SK-N-SH treated with all-trans-retinoic acid at 6 μM for 48 hours (cell line): ENCODE results near the gene CCNY.

ENCODE experiments used
- ARNTL ChIP-seq: fragments of 450-650 bp; formaldehyde crosslinking; IDR thresholded peaks from 2 replicates; pipeline ENCODE4 v1.5.0; 2020; ENCODE audit warnings: low read depth, mild to moderate bottlenecking, moderate library complexity, borderline replicate concordance
- GLIS3 ChIP-seq: fragments of 250-450 bp; sonication (Bioruptor Pico); IDR thresholded peaks from 2 replicates; pipeline ENCODE4 v1.5.0; 2020; ENCODE audit warnings: mild to moderate bottlenecking, moderate library complexity
- PPARA ChIP-seq: fragments of 250-450 bp; sonication (Bioruptor Pico); IDR thresholded peaks from 2 replicates; pipeline ENCODE4 v1.5.0; 2020; ENCODE audit warnings: mild to moderate bottlenecking, borderline replicate concordance
- SNAI2 ChIP-seq: fragments of 250-450 bp; sonication (Bioruptor Pico); IDR thresholded peaks from 2 replicates; pipeline ENCODE4 v1.5.0; 2020; ENCODE audit warnings: mild to moderate bottlenecking, moderate library complexity
- TCF4 ChIP-seq: fragments of 250-450 bp; sonication (Bioruptor Pico); IDR thresholded peaks from 2 replicates; pipeline ENCODE4 v1.8.0; 2021; ENCODE audit warnings: mild to moderate bottlenecking, moderate library complexity, borderline replicate concordance
- ZC3H10 ChIP-seq: fragments of 250-450 bp; sonication (Bioruptor Pico); IDR thresholded peaks from 2 replicates; pipeline ENCODE4 v1.5.1; 2021; ENCODE audit warnings: mild to moderate bottlenecking, moderate library complexity
- ZFP3 ChIP-seq: fragments of 250-450 bp; sonication (Bioruptor Pico); IDR thresholded peaks from 2 replicates; pipeline ENCODE4 v1.5.0; 2020; ENCODE audit warnings: mild to moderate bottlenecking, moderate library complexity
- ZFP30 ChIP-seq: fragments of 450-650 bp; formaldehyde crosslinking; IDR thresholded peaks from 2 replicates; pipeline ENCODE4 v1.5.0; 2022; ENCODE audit warnings: mild to moderate bottlenecking, moderate library complexity
- ZNF565 ChIP-seq: fragments of 450-650 bp; formaldehyde crosslinking; conservative IDR thresholded peaks from 2 replicates; pipeline ENCODE4 v1.5.0; 2020; ENCODE audit warnings: low read depth, mild to moderate bottlenecking, moderate library complexity
- ZNF70 ChIP-seq: fragments of 450-650 bp; formaldehyde crosslinking; IDR thresholded peaks from 2 replicates; pipeline ENCODE4 v1.5.0; 2020; ENCODE audit warnings: mild to moderate bottlenecking, moderate library complexity
- ZNF8 ChIP-seq: fragments of 450-650 bp; formaldehyde crosslinking; IDR thresholded peaks from 2 replicates; pipeline ENCODE4 v1.5.0; 2020; ENCODE audit warnings: mild to moderate bottlenecking, moderate library complexity
- TF ChIP-seq, protein P1 (sequence below): fragments of 250-450 bp; sonication (Bioruptor Pico); IDR thresholded peaks from 2 replicates; pipeline ENCODE4 v1.8.0; 2020; ENCODE audit warnings: mild to moderate bottlenecking, moderate library complexity, borderline replicate concordance
- TF ChIP-seq, protein P2 (sequence below): fragments of 250-450 bp; sonication (Bioruptor Pico); IDR thresholded peaks from 2 replicates; pipeline ENCODE4 v1.5.1; 2020; ENCODE audit warnings: low read depth, mild to moderate bottlenecking, moderate library complexity
- TF ChIP-seq, protein P3 (sequence below): fragments of 250-450 bp; sonication (Bioruptor Pico); IDR thresholded peaks from 2 replicates; pipeline ENCODE4 v1.5.0; 2020; ENCODE audit warnings: mild to moderate bottlenecking, moderate library complexity

DNA sequence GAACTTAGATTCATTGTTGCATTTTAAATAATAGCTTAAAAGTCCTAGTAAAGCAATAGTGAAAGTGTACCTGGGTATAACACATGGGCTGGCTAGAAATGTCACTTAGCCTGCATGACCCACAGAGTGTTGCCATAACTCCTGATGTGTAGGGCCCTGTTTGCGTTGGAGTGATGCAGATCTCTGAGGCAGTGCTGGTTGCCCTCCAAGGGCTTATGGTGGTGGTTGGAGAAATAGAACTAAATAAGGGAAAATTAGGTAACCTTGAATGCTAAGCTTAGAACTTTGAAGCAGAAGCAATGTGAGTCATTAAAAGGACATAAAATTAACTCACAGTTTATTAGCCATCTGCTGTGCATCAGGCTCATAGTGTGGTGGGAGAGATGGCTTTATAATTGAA, 105.7 kb downstream of the CCNY start:
- TF ChIP-seq, protein P1, sequence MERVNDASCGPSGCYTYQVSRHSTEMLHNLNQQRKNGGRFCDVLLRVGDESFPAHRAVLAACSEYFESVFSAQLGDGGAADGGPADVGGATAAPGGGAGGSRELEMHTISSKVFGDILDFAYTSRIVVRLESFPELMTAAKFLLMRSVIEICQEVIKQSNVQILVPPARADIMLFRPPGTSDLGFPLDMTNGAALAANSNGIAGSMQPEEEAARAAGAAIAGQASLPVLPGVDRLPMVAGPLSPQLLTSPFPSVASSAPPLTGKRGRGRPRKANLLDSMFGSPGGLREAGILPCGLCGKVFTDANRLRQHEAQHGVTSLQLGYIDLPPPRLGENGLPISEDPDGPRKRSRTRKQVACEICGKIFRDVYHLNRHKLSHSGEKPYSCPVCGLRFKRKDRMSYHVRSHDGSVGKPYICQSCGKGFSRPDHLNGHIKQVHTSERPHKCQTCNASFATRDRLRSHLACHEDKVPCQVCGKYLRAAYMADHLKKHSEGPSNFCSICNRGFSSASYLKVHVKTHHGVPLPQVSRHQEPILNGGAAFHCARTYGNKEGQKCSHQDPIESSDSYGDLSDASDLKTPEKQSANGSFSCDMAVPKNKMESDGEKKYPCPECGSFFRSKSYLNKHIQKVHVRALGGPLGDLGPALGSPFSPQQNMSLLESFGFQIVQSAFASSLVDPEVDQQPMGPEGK (CRISPR knock-in tag) = no peak
- TF ChIP-seq ZNF70 = no peak
- no peak for TF ChIP-seq ZFP30
- TF ChIP-seq, protein P2, sequence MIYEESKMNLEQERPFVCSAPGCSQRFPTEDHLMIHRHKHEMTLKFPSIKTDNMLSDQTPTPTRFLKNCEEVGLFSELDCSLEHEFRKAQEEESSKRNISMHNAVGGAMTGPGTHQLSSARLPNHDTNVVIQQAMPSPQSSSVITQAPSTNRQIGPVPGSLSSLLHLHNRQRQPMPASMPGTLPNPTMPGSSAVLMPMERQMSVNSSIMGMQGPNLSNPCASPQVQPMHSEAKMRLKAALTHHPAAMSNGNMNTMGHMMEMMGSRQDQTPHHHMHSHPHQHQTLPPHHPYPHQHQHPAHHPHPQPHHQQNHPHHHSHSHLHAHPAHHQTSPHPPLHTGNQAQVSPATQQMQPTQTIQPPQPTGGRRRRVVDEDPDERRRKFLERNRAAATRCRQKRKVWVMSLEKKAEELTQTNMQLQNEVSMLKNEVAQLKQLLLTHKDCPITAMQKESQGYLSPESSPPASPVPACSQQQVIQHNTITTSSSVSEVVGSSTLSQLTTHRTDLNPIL (CRISPR knock-in tag) = no peak
- TF ChIP-seq GLIS3 (CRISPR knock-in tag) = no peak
- no peak for TF ChIP-seq TCF4 (CRISPR knock-in tag)
- TF ChIP-seq ZC3H10 (CRISPR knock-in tag) = no peak
- TF ChIP-seq ZNF565 (CRISPR knock-in tag) = no peak
- TF ChIP-seq ARNTL (CRISPR knock-in tag) = no peak
- TF ChIP-seq, protein P3, sequence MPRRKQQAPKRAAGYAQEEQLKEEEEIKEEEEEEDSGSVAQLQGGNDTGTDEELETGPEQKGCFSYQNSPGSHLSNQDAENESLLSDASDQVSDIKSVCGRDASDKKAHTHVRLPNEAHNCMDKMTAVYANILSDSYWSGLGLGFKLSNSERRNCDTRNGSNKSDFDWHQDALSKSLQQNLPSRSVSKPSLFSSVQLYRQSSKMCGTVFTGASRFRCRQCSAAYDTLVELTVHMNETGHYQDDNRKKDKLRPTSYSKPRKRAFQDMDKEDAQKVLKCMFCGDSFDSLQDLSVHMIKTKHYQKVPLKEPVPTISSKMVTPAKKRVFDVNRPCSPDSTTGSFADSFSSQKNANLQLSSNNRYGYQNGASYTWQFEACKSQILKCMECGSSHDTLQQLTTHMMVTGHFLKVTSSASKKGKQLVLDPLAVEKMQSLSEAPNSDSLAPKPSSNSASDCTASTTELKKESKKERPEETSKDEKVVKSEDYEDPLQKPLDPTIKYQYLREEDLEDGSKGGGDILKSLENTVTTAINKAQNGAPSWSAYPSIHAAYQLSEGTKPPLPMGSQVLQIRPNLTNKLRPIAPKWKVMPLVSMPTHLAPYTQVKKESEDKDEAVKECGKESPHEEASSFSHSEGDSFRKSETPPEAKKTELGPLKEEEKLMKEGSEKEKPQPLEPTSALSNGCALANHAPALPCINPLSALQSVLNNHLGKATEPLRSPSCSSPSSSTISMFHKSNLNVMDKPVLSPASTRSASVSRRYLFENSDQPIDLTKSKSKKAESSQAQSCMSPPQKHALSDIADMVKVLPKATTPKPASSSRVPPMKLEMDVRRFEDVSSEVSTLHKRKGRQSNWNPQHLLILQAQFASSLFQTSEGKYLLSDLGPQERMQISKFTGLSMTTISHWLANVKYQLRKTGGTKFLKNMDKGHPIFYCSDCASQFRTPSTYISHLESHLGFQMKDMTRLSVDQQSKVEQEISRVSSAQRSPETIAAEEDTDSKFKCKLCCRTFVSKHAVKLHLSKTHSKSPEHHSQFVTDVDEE (CRISPR knock-in tag) = no peak
- TF ChIP-seq PPARA (CRISPR knock-in tag) = no peak
- TF ChIP-seq ZFP3 = no peak
- TF ChIP-seq ZNF8 (CRISPR knock-in tag) = no peak
- TF ChIP-seq SNAI2 (CRISPR knock-in tag) = no peak
